GM12872 (cell line): Measurements from ENCODE around the gene SYCP1.

Experiments used
- TF ChIP-seq, protein P1 (sequence below): IDR thresholded peaks from 3 replicates; pipeline ENCODE4 v1.5.1; 2011; ENCODE audit warnings: low read depth, mild to moderate bottlenecking, low read length, moderate library complexity; ENCODE audit not compliant: insufficient read depth

SYCP1 gene

GRCh38 chr1:114833421-114833820 lies 21.2 kb upstream of the SYCP1 start:
- TF ChIP-seq, protein P1, sequence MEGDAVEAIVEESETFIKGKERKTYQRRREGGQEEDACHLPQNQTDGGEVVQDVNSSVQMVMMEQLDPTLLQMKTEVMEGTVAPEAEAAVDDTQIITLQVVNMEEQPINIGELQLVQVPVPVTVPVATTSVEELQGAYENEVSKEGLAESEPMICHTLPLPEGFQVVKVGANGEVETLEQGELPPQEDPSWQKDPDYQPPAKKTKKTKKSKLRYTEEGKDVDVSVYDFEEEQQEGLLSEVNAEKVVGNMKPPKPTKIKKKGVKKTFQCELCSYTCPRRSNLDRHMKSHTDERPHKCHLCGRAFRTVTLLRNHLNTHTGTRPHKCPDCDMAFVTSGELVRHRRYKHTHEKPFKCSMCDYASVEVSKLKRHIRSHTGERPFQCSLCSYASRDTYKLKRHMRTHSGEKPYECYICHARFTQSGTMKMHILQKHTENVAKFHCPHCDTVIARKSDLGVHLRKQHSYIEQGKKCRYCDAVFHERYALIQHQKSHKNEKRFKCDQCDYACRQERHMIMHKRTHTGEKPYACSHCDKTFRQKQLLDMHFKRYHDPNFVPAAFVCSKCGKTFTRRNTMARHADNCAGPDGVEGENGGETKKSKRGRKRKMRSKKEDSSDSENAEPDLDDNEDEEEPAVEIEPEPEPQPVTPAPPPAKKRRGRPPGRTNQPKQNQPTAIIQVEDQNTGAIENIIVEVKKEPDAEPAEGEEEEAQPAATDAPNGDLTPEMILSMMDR = no peak

GRCh38 chr1:114844270-114844669 lies 10.4 kb upstream of the SYCP1 start:
- TF ChIP-seq, protein P1 = no peak

GRCh38 chr1:114853584-114853983 lies 1.1 kb upstream of the SYCP1 start:
- TF ChIP-seq, protein P1 = no peak

DNA sequence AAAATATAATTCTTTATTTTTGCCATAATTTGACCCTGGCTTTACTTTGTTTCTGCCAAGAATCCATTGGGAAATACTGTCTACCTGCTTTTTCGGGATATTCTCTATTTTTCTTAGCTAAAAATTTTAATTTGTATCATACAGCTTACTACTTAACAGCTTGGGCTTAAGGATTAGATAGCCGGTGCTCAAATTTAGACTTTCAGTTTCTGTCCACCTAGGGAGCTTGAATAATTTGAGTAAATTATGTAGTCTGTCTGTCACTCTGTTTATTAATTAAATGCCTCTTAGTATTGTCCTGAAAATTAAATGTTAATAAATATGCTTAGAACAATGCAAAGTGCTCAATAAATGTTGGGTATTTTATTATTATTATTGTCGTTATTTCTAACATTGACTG lies 6.7 kb downstream of the SYCP1 start:
- TF ChIP-seq, protein P1 = no peak

GRCh38 chr1:114892194-114892918 lies 37.7 kb downstream of the SYCP1 start:
- TF ChIP-seq, protein P1 = no peak

GRCh38 chr1:114896795-114897194 lies 42.1 kb downstream of the SYCP1 start:
- TF ChIP-seq, protein P1 = no peak

- TF ChIP-seq, protein P1 = no peak
Measured at GRCh38 chr1:114901814-114902213, 47.2 kb downstream of the SYCP1 start.
